Activated naive CD4-positive, alpha-beta T cell treated with anti-CD3 and anti-CD28 coated beads, Interleukin-2, amount 50 U/mL, for 24 hours (primary cell): ENCODE data around the gene RNASE4.
"Not testable (repeated sequence)": the region's sequence is repeated elsewhere in the genome, so short reads cannot be mapped to it uniquely, and the experiment has no call there.

Experiments used
- H3K27ac Mint-ChIP-seq: one replicate; pipeline ENCODE4 v1.8.0; 2021; ENCODE audit warnings: mild to moderate bottlenecking, mixed read lengths
- H3K27me3 Mint-ChIP-seq: one replicate; pipeline ENCODE4 v1.8.0; 2021; ENCODE audit warnings: mixed read lengths
- H3K36me3 Mint-ChIP-seq: one replicate; pipeline ENCODE4 v1.8.0; 2021; ENCODE audit warnings: mixed read lengths
- H3K4me1 Mint-ChIP-seq: one replicate; pipeline ENCODE4 v1.8.0; 2021; ENCODE audit warnings: mixed read lengths
- H3K4me3 Mint-ChIP-seq: one replicate; pipeline ENCODE4 v1.8.0; 2021; ENCODE audit warnings: mild to moderate bottlenecking, mixed read lengths
- H3K9me3 Mint-ChIP-seq: one replicate; pipeline ENCODE4 v1.8.0; 2021; ENCODE audit warnings: mixed read lengths

Gene RNASE4

DNA sequence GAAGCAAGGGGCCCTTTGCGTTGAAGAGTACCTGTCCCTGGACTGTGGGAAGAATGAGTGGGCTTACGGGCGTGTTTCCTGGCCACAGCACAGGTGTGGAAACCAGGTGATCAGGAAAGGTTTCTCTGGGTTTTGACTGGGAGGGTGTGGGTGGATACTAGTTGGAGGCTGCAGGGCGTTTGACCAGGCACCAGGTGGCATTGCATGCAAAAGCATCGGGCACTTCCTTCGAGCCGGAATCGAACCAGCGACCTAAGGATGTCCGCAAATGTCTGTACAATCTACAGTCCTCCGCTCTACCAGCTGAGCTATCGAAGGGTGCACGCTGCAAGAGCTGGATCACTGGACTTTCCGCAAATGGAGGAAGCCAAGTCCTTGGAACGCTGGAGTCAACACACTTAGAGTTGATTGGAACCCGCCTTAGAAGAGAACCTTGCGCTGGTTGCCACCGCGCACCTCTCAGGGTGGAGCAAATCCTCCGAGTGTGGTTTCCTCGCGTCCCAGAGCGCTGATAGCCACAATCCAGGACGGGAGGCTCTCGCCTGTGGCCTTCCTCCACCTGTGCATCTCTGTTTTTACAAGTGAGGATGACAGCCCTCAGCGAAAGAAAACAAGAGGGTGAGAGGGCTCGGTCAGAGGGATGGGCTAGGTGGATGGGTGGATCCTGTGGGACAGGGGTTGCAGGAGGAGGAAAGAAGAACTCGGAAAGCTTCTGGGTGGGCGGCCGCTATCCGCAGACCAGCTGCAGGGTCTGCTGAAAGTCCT, 21.2 kb upstream of the RNASE4 start:
- Mint-ChIP-seq H3K4me3 (peak overlapping the region; percentile 82), H3K27ac (peak overlapping the region; percentile 72), H3K4me1 (peaks cover 25% of the 10 kb centered on the region), H3K36me3 (no peaks in the 10 kb centered on the region), H3K27me3 (peaks cover 9% of the 10 kb centered on the region), H3K9me3 (no peaks in the 10 kb centered on the region)

DNA sequence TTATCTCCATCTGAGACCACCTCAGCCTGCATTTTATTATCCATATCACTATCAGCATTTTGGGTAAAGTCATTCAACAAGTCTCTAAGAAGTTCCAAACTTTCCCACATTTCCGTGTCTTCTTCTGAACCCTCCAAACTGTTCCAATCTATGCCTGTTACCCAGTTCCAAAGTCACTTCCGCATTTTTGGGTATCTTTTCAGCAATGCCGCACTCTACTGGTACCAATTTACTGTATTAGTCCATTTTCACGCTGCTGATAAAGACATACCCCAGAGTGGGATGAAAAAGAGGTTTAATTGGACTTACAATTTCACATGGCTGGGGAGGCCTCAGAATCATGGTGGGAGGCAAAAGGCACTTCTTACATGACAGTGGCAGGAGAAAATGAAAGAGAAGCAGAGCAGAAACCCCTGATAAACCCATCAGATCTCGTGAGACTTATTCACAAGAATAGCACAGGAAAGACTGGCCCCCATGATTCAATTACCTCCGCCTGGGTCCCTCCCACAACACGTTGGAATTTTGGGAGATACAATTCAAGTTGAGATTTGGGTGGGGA, 17.9 kb upstream of the RNASE4 start:
- not testable (repeated sequence) for H3K9me3 Mint-ChIP-seq, H3K4me3 Mint-ChIP-seq, H3K36me3 Mint-ChIP-seq, H3K27me3 Mint-ChIP-seq, H3K27ac Mint-ChIP-seq
- peaks cover 30% of the 10 kb centered on the region for H3K4me1 Mint-ChIP-seq

DNA sequence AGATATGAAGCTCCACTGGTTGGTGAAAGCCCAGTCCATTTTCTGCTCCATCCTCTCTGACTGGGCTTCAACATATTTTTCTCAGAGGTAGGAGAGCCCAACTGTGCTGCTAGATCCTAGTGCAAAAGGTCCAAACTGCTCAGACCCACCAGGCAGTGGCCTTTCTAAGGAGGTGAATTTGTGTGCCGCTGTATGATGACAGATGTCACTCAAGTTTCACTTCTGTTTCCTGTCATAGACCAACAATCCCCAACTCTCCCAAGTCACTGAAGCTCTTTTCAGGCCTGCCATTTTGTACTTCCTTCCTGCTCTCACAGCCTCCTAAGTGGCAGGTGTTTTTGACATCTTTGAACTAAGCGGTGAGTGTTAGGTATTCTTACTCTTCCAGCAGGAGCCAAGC, 16.4 kb upstream of the RNASE4 start:
- no peaks in the 10 kb centered on the region for H3K9me3 Mint-ChIP-seq
- peaks cover 4% of the 10 kb centered on the region for H3K27me3 Mint-ChIP-seq
- H3K4me3 Mint-ChIP-seq = no peak overlapping the region
- H3K27ac Mint-ChIP-seq = peak overlapping the region; percentile 63
- no peaks in the 10 kb centered on the region for H3K36me3 Mint-ChIP-seq
- peaks cover 22% of the 10 kb centered on the region for H3K4me1 Mint-ChIP-seq

DNA sequence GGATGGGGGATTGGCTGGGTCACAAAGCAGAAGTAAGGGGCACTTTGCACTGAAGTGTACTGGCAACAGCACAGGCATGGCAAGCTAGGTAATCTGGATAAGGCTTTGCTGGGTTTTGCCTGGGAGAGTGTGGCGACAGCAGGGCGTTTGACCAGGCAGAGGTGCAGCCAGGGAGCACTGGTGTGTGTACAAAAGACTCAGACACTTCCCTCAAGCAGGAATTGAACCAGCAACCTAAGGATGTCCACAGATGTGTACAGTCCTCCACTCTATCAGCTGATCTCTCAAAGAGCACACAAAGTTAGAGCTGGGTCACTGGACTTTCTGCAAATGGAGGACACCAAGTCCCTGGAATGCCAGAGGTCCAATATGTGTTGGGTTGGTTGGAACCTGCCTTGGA, 15.4 kb upstream of the RNASE4 start:
- Mint-ChIP-seq H3K9me3 (no peaks in the 10 kb centered on the region), H3K36me3 (no peaks in the 10 kb centered on the region), H3K4me3 (no peak overlapping the region), H3K4me1 (peaks cover 14% of the 10 kb centered on the region), H3K27me3 (peaks cover 2% of the 10 kb centered on the region), H3K27ac (no peak overlapping the region)

DNA sequence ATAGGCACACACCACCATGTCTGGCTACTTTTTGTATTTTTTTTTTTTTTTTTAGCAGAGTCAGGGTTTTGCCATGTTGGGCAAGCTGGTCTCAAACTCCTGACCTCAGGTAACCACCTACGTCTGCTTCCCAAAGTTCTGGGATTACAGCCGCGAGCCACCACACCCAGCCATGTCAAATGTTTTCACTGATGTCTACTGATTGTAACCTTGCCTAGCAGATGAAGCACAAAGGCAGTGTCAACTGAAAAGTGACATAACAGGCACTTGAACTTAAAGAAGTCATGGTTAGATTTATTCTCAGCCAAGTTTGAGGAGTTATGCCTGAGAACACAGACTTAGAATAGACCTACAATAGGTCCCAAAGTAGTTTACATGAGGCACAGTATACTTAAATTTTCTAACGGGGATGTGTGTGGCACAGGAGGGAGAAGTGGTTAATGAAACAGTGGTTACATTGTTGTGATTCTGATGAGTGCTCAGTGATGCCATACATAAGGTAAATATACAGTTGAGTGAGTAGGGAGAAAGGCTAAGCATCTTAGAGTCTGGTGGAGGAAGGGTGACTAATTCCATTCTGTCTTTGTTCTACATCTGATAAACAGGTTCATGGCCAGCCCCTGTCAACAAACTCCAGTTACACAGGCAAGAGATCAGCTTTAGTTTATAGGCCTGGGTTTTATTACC, 12.6 kb upstream of the RNASE4 start:
- H3K9me3 Mint-ChIP-seq = no peaks in the 10 kb centered on the region
- peaks cover 2% of the 10 kb centered on the region for H3K27me3 Mint-ChIP-seq
- no peaks in the 10 kb centered on the region for H3K36me3 Mint-ChIP-seq
- peaks cover 14% of the 10 kb centered on the region for H3K4me1 Mint-ChIP-seq
- H3K27ac Mint-ChIP-seq = no peak overlapping the region
- no peak overlapping the region for H3K4me3 Mint-ChIP-seq

DNA sequence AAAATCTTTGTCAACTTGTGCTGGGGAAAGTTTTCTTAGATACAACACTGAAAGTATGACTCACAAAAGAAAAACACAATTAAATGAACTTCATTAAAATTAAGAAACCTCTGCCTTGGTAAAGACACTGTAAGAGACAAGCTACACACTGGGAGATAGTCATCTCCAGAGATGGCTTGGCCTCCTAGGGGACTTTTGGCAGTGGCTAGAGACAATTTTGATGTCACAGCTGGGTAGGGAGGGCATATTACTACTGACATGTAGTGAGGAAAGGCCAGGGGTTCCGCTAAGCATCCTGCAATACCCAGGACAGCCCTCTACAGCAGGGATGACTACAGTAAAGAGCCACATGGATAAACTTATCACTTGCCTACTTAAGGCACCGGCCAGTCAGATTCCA, 8.7 kb upstream of the RNASE4 start:
- Mint-ChIP-seq H3K27me3 (peaks cover 2% of the 10 kb centered on the region), H3K36me3 (no peaks in the 10 kb centered on the region), H3K9me3 (no peaks in the 10 kb centered on the region), H3K4me3 (no peak overlapping the region), H3K4me1 (peaks cover 12% of the 10 kb centered on the region), H3K27ac (no peak overlapping the region)

DNA sequence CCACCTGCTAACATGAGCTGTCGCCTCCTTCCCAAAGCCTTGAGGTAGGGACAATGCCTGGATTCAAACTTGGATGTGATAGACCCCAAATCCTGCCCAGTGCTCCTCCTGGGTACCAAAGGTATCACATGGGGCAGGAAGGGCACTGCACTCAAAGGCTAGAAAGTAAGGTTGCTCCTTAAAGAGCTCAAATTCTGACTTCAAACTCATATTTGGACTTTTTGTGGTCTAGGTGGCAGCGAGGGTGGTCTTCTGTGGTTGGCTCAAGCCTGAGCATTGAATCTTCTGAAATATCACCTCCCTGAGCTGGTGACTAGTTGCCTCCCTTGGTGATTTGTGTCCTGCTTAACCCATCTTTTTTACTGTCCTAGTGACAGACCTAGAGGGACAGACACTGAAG, 8.3 kb upstream of the RNASE4 start:
- Mint-ChIP-seq H3K27me3 (peaks cover 2% of the 10 kb centered on the region), H3K27ac (no peak overlapping the region), H3K4me3 (no peak overlapping the region), H3K4me1 (peaks cover 16% of the 10 kb centered on the region), H3K9me3 (no peaks in the 10 kb centered on the region), H3K36me3 (no peaks in the 10 kb centered on the region)

DNA sequence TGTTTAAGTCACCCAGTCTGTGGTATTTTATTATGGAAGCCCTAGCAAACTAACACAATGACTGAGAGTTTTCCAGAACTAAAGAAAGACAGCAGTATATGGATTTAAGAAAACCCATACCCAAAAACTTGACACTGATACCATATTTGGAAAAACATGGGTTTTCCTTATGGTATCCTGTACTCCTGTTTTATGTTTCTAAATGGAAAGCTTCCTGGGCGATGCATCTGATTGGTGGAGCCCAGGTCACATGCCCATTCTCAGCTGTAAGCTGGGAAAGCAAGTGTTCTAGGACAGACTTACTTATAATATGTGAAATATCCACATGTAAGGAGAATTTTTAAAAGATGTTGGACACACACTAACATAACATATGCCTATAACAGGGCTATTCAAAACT, 4.5 kb upstream of the RNASE4 start:
- H3K27ac Mint-ChIP-seq = no peak overlapping the region
- no peaks in the 10 kb centered on the region for H3K36me3 Mint-ChIP-seq
- H3K9me3 Mint-ChIP-seq = no peaks in the 10 kb centered on the region
- H3K4me3 Mint-ChIP-seq = no peak overlapping the region
- no peaks in the 10 kb centered on the region for H3K27me3 Mint-ChIP-seq
- H3K4me1 Mint-ChIP-seq = peaks cover 26% of the 10 kb centered on the region

DNA sequence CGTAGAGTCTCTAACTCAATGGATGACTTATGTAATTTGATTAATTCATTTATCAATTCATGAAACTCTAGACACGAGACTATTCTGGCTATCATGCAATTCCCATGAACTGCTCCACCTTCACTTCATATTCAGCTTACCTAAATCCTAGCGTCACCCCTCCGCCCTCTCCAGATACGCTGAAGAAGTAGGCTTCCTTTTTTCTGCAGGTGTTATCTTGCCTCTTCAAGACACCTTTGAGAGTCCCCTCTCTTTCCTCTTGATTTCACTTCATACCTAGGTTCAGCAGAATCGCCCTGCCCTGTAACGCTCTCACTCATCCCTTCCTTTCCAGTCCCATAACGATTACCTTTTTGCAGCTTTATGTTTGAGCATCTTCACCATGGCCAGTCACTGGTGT, 4.0 kb upstream of the RNASE4 start:
- peaks cover 30% of the 10 kb centered on the region for H3K4me1 Mint-ChIP-seq
- H3K9me3 Mint-ChIP-seq = no peaks in the 10 kb centered on the region
- H3K36me3 Mint-ChIP-seq = no peaks in the 10 kb centered on the region
- no peaks in the 10 kb centered on the region for H3K27me3 Mint-ChIP-seq
- H3K27ac Mint-ChIP-seq = no peak overlapping the region
- no peak overlapping the region for H3K4me3 Mint-ChIP-seq

DNA sequence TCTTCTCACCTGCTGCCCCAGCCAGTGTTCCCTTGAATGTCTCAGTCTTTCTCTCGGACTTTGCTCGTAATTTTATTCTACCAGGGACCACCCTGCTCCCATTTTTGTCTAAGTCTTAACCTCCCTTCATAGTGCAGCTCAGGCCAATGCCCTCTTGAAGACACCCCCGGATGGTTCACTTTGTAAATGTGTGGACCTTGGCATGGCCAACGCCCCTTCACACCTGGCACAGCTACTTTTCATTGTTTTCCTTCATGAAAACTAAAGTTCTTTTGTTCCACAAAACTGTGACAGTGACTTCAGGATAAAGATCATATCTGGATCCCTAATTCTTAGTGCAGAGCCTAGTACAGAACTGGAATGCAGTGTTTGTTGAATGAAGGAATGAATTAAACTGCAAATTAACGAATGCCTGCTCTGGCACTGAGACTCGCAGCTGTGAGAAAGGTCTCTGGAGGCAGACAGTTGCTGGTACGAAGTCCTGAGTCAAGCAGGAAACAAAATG, 3.5 kb upstream of the RNASE4 start:
- Mint-ChIP-seq H3K4me3 (no peak overlapping the region), H3K9me3 (no peaks in the 10 kb centered on the region), H3K27ac (no peak overlapping the region), H3K27me3 (no peaks in the 10 kb centered on the region), H3K4me1 (peaks cover 30% of the 10 kb centered on the region), H3K36me3 (no peaks in the 10 kb centered on the region)

DNA sequence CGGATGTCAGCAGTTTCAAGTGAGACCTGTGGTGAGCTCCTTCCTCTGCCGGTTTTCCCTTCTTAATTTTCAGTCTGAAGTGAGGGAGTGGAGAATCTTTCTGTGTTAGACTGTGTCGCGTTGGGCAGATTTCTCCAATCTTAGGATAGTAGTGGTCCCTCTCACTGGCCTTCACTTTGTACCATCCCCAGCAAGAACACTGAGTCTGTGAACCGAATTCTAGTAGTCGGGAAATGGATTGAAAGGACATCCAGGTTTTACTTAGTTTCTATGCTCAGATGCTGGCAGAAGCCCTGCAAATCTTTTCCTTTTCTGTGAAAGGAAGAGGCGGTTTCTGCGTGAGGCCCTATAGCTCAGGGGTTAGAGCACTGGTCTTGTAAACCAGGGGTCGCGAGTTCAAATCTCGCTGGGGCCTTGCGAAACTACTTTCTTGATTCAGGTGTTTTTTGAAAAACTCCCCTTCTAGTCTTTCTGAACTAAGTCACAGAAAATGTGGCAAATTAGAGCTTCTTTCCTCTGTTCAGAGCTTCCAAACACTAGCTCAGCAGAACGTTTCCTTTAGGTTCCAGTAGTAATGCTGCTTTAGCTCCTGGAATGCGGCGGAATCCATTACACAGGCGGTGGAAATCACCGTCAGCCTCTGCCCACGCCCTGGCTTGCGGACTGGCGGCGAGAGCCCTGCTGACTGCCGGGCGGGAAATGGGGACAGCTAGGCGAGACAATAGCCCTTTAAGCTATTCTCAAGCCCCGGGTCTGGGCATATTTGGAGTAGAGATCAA, 2.8 kb upstream of the RNASE4 start:
- Mint-ChIP-seq H3K9me3 (no peaks in the 10 kb centered on the region), H3K27me3 (no peaks in the 10 kb centered on the region), H3K36me3 (no peaks in the 10 kb centered on the region), H3K4me1 (peaks cover 30% of the 10 kb centered on the region), H3K4me3 (no peak overlapping the region), H3K27ac (no peak overlapping the region)

DNA sequence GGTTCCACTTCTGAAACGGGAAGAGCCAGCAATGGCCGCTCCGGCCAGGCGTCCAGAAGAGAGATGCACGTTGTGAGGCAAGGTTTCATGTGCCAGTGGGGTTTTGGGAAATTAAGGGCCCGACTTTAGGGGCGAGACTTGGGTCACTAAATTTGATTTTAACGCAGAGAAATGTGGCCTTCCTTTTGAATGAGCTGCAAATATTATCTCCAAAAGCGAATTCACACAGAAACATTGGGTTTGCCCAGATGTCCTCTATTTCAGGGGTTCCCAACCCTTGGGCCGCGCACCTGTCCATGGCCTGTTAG, 2.3 kb upstream of the RNASE4 start:
- Mint-ChIP-seq H3K4me1 (peaks cover 30% of the 10 kb centered on the region), H3K27me3 (no peaks in the 10 kb centered on the region), H3K4me3 (no peak overlapping the region), H3K36me3 (no peaks in the 10 kb centered on the region), H3K27ac (no peak overlapping the region), H3K9me3 (no peaks in the 10 kb centered on the region)

DNA sequence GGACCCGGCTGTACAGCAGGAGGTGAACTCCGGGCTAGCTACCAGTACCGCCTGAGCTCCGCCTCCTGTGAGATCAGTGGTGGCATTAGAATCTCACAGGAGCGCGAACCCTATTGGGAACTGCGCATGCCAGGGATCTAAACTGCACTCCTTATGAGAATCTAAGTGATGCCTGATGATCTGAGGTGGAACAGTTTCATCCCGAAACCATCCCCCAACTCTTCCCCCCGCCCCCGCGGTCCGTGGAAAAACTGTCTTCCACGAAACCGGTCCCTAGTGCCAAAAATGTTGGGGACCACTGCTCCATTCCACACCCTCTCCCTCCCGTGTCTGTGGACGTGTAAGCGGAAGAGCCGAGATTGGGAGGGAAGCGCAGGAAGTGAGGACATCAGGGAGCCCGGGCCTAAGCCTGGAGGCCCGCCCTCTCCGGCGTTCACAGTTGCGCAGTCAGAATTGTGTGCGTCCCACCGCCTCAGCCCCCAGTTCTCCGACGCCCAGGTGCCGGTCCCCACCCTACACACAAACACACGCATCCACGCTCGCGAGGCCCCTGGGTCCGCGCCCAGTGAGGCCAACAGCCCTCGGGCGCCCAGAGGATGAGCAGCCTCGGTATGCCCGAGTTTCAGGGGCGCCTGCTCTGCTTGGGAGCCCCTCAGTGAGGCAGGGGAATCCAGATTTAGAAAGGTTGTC, 1.8 kb upstream of the RNASE4 start:
- Mint-ChIP-seq H3K36me3 (no peaks in the 10 kb centered on the region), H3K27ac (no peak overlapping the region)

DNA sequence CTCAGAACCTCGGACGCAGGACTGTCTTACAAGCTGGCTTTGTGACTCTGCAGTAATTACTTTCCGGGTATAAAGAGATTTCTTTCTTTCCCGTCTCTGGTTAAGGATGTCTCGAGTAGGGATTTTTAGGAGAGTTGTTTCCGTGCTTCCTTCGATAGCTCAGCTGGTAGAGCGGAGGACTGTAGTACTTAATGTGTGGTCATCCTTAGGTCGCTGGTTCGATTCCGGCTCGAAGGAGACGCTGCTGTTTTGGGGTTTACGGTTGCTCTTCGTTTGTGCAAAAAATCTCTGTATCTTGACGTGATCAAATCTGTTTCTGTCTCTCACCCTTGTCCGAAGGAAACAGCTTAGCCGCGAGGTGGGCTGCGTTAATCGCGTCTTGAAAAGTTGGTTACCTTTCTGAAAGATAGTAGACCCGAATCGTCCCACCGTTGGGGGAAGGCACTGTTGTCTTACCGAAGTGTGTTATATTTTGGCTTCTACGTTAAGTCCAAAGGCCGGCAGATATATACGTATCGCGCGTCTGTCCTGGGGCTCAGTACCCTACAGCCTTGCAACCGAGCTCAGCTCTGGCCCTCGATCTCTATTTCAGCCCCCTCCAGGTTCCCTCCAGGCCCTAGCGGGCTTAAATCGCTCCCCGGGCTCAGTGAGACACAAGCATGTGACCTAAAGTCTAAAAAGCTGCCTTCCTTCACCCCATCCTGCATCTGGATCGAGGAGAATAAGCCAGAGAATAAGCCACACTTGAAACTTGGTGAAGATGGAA, 1.1 kb upstream of the RNASE4 start:
- H3K27ac Mint-ChIP-seq = no peak overlapping the region

More for the DNA sequence above, 1.8 kb upstream of the RNASE4 start:
- H3K4me3 Mint-ChIP-seq = no peak overlapping the region
- no peaks in the 10 kb centered on the region for H3K27me3 Mint-ChIP-seq
- peaks cover 30% of the 10 kb centered on the region for H3K4me1 Mint-ChIP-seq
- no peaks in the 10 kb centered on the region for H3K9me3 Mint-ChIP-seq

More for the DNA sequence above, 1.1 kb upstream of the RNASE4 start:
- Mint-ChIP-seq H3K27me3 (no peaks in the 10 kb centered on the region), H3K36me3 (no peaks in the 10 kb centered on the region), H3K9me3 (no peaks in the 10 kb centered on the region), H3K4me1 (peaks cover 30% of the 10 kb centered on the region), H3K4me3 (no peak overlapping the region)
